Lung (tissue), 12 donors: ENCODE results near the gene FHOD3. TPM values are rescaled to one million over a fixed set of nuclear protein-coding genes. Genes with fewer than 3 reads are reported as not detected.

Source experiments
- ATAC-seq: fragments of 200-7000 bp; cut with Tn5 transposase; one replicate; pipeline ENCODE4 v1.9.1; 2020; ENCODE audit warnings: moderate number of reproducible peaks; ENCODE audit not compliant: insufficient read depth, low FRiP score
- DNase-seq, 3 donors: peaks; one replicate each; pipeline ENCODE4 v3.0.0-alpha.2; 2013 to 2017
- H3K27ac ChIP-seq, 2 donors: one replicate each; pipeline ENCODE4 v1.5.1; 2013; ENCODE audit warnings: mild to moderate bottlenecking in 2 of 2, moderate library complexity in 2 of 2, control low read depth in 1 of 2, inconsistent platforms in 1 of 2, low read depth in 1 of 2, low read length in 1 of 2
- H3K27me3 ChIP-seq, 3 donors: one replicate each; pipeline ENCODE4 v1.5.1; 2013; ENCODE audit warnings: low read length in 2 of 3; ENCODE audit not compliant: control insufficient read depth in 3 of 3, insufficient read depth in 3 of 3
- H3K36me3 ChIP-seq, 4 donors: one replicate each; pipeline ENCODE4 v1.5.1; 2013; ENCODE audit warnings: low read length in 4 of 4, mild to moderate bottlenecking in 1 of 4, moderate library complexity in 1 of 4; ENCODE audit not compliant: control insufficient read depth in 4 of 4, insufficient read depth in 4 of 4
- H3K4me1 ChIP-seq, 5 donors: one replicate each; pipeline ENCODE4 v1.5.1; 2013; ENCODE audit warnings: low read length in 5 of 5, mild to moderate bottlenecking in 2 of 5, moderate library complexity in 1 of 5; ENCODE audit not compliant: control insufficient read depth in 5 of 5, insufficient read depth in 5 of 5
- H3K4me3 ChIP-seq: one replicate; pipeline ENCODE4 v1.5.1; 2013; ENCODE audit warnings: mild to moderate bottlenecking, control low read depth, moderate library complexity
- H3K9ac ChIP-seq, 2 donors: one replicate each; pipeline ENCODE4 v1.5.1; 2013; ENCODE audit warnings: low read length in 2 of 2, control low read depth in 1 of 2; ENCODE audit not compliant: insufficient read depth in 1 of 2
- H3K9me3 ChIP-seq, 4 donors: one replicate each; pipeline ENCODE4 v1.5.1; 2013; ENCODE audit warnings: low read length in 3 of 4, mild to moderate bottlenecking in 1 of 4, moderate library complexity in 1 of 4; ENCODE audit not compliant: control insufficient read depth in 4 of 4, insufficient read depth in 3 of 4
- CTCF ChIP-seq: IDR thresholded peaks from 2 replicates; pipeline ENCODE4 v1.5.1; 2012; ENCODE audit warnings: mild to moderate bottlenecking; ENCODE audit errors: control extremely low read depth, extremely low read depth
- WGBS, 2 donors: extraction: QIAGEN DNeasy Blood & Tissue Kit; methylation state at CpG; one replicate each; pipeline ENCODE4 v1.1.7; 2013; 5-methylcytosine and 5-hydroxymethylcytosine counted together
- polyA plus RNA-seq, 2 donors: library from polyadenylated mRNA; stranded (reverse); fragments of 200-250 nt; gene quantifications; one replicate each; pipeline ENCODE4 v1.2.1, GENCODE V29; 2013
- total RNA-seq, 2 donors: library from RNA; depleted of rRNA in 1 of 2; stranded (reverse); fragments of >200 nt in 1 of 2; gene quantifications; one replicate each; pipeline ENCODE4 v1.2.1, GENCODE V29; 2014 to 2021
- donor health status: control.
- donor health status: control.
- donor health status: Bipolar disorder and iron deficiency.
- donor health status: healthy.
- donor health status: DM: yes; HTN: yes; CAD: no.

The FHOD3 gene
- total and polyA plus RNA-seq, 4 donors = 1.0 to 7.4 (median 2.9) TPM

DNA sequence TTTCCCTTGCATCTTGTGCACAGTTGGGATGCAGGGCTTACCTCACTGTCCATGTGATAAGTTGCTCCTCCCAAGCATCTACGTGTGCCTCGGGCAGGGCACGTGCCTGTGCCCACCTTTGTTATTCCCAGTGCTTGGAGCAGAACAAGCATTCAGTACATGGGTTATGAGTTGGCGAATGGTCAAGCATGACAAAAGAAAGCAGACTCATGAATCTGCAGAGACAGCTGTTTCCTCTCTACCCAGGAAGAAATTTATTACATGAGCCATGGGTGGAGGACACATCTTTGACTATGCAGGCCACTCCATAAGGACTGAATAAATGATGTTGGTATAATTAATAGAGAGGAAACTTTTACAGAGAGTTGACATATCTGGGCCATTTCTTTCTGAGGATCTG lies 403.4 kb downstream of the FHOD3 start:
- no peak overlapping the region for H3K9ac ChIP-seq
- no peaks in the 10 kb centered on the region for H3K9me3 ChIP-seq
- no peaks in the 10 kb centered on the region for H3K27me3 ChIP-seq
- H3K36me3 ChIP-seq = no peaks in the 10 kb centered on the region
- DNase-seq = no peak
- no peak for TF ChIP-seq CTCF
- no peak overlapping the region for H3K4me3 ChIP-seq
- no peaks in the 10 kb centered on the region for H3K4me1 ChIP-seq
- no peak for ATAC-seq
- 86 to 88% methylated on average over 4 of the region's 4 CpGs for WGBS, 2 donors
- H3K27ac ChIP-seq = no peak overlapping the region

DNA sequence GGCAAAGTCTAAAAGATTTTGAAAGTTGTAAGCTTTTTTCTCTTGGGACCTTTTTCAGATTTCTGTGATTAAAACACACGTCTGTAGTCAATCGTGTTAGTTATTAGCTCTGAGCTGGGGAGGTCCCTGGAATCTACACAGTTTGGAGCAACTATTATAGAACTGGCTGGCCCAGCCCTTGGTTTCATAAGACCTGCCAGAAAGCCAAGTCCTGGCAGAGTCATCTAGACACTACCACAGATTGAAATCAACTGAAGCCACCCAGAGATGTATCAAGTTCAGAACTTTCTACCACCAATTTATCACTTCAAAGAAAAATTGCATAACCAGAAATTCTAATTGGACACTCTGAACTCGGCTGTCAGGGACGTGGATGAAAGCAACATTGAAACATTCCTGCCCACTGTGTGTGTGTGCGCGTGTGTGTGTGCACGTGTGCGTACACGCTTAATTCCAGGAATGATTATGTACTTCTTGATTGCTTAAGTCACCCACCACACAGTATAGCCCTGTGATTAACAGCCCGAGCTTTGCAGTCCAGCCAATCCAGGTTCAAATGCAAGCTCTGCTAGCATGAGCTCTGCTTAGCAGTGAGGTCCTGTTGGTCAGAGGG lies 405.0 kb downstream of the FHOD3 start:
- 84 to 88% methylated on average over 10 of the region's 10 CpGs for WGBS, 2 donors
- H3K27ac ChIP-seq = no peak overlapping the region
- DNase-seq (no peak), ATAC-seq (peak; percentile 25)
- H3K4me1 ChIP-seq = no peaks in the 10 kb centered on the region
- no peak for TF ChIP-seq CTCF
- H3K27me3 ChIP-seq = no peaks in the 10 kb centered on the region
- H3K9ac ChIP-seq = no peak overlapping the region
- no peaks in the 10 kb centered on the region for H3K36me3 ChIP-seq
- no peaks in the 10 kb centered on the region for H3K9me3 ChIP-seq
- no peak overlapping the region for H3K4me3 ChIP-seq

DNA sequence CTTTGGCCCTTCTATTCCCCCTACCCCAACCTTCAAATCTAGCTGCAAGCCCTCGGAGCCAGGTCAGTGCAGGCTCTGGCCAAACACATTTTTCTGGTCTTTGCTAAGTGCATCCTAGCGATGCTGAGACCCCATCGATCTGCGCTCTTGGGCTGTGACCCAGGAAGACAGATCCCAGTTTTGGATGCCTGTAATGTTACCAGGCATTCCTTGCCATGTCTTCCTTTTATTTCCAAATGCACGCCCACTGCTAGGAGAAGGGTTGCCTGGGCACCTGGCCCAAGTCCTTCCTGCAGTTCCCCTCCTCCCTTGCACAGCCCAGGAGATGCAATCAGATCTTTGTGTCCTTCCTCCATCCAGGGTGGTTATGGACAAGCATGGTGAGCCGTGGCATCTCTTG lies 406.6 kb downstream of the FHOD3 start:
- WGBS, 2 donors = 92 to 93% methylated on average over 6 of the region's 6 CpGs
- Histone ChIP-seq H3K9me3 (no peaks in the 10 kb centered on the region), H3K9ac (no peak overlapping the region), H3K36me3 (no peaks in the 10 kb centered on the region), H3K4me1 (peaks cover 0 to 7% (median 0%) of the 10 kb centered on the region in 5 donors), H3K27ac (no peak overlapping the region), H3K4me3 (no peak overlapping the region), H3K27me3 (no peaks in the 10 kb centered on the region)
- DNase-seq = no peak
- no peak for TF ChIP-seq CTCF
- ATAC-seq = no peak
